Kidney (tissue), 14 donors: Measurements from ENCODE around the gene CRMP1. TPM values are rescaled to one million over a fixed set of nuclear protein-coding genes. Genes with fewer than 3 reads are reported as not detected.

ENCODE experiments used
- DNase-seq, 5 donors: peaks; one replicate each; pipeline ENCODE4 v3.0.0-alpha.2; 2013 to 2020
- FAIRE-seq: peaks from 2 replicates; lab custom pipeline; 2012; peaks lifted over from hg19 to GRCh38; lab: Jason Lieb, UNC
- H3K27ac ChIP-seq, 2 donors: one replicate each; pipeline ENCODE4 v1.7.0; 2013; ENCODE audit warnings: low read depth in 2 of 2, low read length in 2 of 2, inconsistent platforms in 1 of 2
- H3K27me3 ChIP-seq: one replicate; pipeline ENCODE4 v1.7.1; 2013; ENCODE audit warnings: low read length, inconsistent platforms; ENCODE audit not compliant: control insufficient read depth, insufficient read depth
- H3K36me3 ChIP-seq, 3 donors: one replicate each; pipeline versions ENCODE4 v1.7.0 to v1.7.1; 2013; ENCODE audit warnings: low read length in 3 of 3, control low read depth in 1 of 3, inconsistent platforms in 1 of 3; ENCODE audit not compliant: insufficient read depth in 3 of 3, control insufficient read depth in 2 of 3
- H3K4me1 ChIP-seq, 3 donors: one replicate each; pipeline versions ENCODE4 v1.7.0 to v1.7.1; 2013; ENCODE audit warnings: low read length in 3 of 3, inconsistent platforms in 1 of 3, low read depth in 1 of 3; ENCODE audit not compliant: control insufficient read depth in 2 of 3, insufficient read depth in 2 of 3
- H3K4me3 ChIP-seq, 3 donors: one replicate each; pipeline versions ENCODE4 v1.7.0 to v1.8.1; 2013; ENCODE audit warnings: low read length in 3 of 3, control low read depth in 1 of 3, inconsistent platforms in 1 of 3
- H3K9ac ChIP-seq, 3 donors: one replicate each; pipeline versions ENCODE4 v1.7.0 to v1.7.1; 2013; ENCODE audit warnings: low read length in 3 of 3, control low read depth in 1 of 3, inconsistent platforms in 1 of 3
- H3K9me3 ChIP-seq, 3 donors: one replicate each; pipeline versions ENCODE4 v1.7.0 to v1.7.1; 2013; ENCODE audit warnings: low read length in 3 of 3, control low read depth in 1 of 3, inconsistent platforms in 1 of 3; ENCODE audit not compliant: control insufficient read depth in 2 of 3, insufficient read depth in 1 of 3
- CTCF ChIP-seq: IDR thresholded peaks from 3 replicates; pipeline ENCODE4 v1.5.1; 2012; ENCODE audit warnings: mild to moderate bottlenecking, moderate library complexity, borderline replicate concordance; ENCODE audit not compliant: insufficient read depth; ENCODE audit errors: extremely low read depth
- intact Hi-C: fragments of 100-400 bp; cut with DNase I; formaldehyde crosslinking; loops from one replicate; pipeline ENCODE4 v1.11.1; 2022
- polyA plus RNA-seq: library from polyadenylated mRNA; stranded (reverse); fragments of 350-450 nt; fragmentation: Illumina TruSeq; extraction: RNeasy Lipid Tissue Mini Kit (QIAGEN cat#74804); gene quantifications from one replicate; pipeline ENCODE4 v1.2.3, GENCODE V29; 2014; ENCODE audit warnings: low read depth, low replicate concordance; ENCODE audit not compliant: insufficient read depth
- total RNA-seq: library from RNA; stranded (reverse); fragmentation: NEBNext Ultra II Directional; extraction: Animal tissue kit (Norgen Biotek cat#: 25700); gene quantifications from one replicate; pipeline ENCODE4 v1.2.1, GENCODE V29; 2021
- donor health status: control.
- donor health status: control.
- donor health status: control.
- donor health status: control.
- donor health status: control.
- donor health status: DM: yes; HTN: yes; CAD: no.
- donor health status: Normal renal cell carcinoma (clear cell type).

The CRMP1 gene
- total and polyA plus RNA-seq, 2 donors from 2014 or later = 0.26 to 0.66 TPM

DNA sequence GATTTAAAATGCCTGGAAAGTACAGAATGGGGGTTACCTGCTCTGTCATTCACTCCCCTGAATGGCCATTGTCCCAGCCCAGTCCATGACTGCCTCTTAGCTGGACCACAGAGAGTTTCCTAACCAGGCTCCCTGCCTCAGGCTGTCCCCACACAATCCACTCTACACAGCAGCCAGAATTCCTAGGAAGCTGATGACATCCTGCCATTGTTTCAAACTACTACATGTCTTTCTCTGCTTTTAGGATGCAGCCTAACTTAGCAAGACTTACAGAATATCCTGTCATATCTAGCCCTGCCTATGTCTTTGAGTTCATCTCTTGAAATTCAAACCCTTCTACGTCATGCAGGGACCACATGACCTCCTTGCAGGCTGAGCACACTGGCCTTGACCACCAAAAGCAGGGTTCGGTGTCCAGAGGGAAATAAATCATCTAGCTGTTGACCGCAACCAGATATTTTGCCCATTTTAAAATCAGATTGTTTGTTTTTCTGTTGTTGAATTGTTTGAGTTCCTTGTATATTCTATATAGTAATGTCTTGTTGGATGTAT lies 16.1 kb upstream of the CRMP1 start:
- DNase-seq (no peak), FAIRE-seq (no peak)
- Histone ChIP-seq H3K9me3 (peaks cover 0 to 17% (median 9%) of the 10 kb centered on the region in 3 donors), H3K27ac (no peak overlapping the region), H3K4me3 (no peak overlapping the region), H3K4me1 (no peaks in the 10 kb centered on the region), H3K9ac (no peak overlapping the region), H3K36me3 (no peaks in the 10 kb centered on the region), H3K27me3 (no peaks in the 10 kb centered on the region)
- no peak for TF ChIP-seq CTCF
- intact Hi-C loops = no loop called here

DNA sequence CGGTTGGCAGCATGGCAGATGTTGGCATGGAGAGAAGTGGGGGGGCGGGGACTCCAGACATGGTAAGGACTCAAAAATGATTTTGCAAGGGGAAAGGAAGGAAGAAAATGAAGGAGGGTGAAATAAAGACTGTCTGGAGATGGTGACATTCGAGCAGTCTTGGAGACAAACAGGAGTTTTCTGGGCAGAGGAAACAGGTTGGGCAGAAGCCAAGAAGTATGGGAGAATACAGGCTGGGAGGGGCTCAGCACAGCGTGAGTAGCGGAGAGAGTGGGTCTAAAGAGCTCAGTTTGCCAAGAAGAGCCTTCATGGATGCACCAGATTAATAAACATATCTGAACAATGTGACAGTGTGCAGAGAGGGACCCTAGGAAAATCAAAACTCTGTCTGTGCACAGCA lies 13.3 kb upstream of the CRMP1 start:
- no peak for TF ChIP-seq CTCF
- H3K4me1 ChIP-seq = no peaks in the 10 kb centered on the region
- H3K9me3 ChIP-seq = peaks cover 0 to 17% (median 11%) of the 10 kb centered on the region in 3 donors
- DNase-seq (no peak), FAIRE-seq (no peak)
- no peak overlapping the region for H3K4me3 ChIP-seq
- H3K27ac ChIP-seq = no peak overlapping the region
- no peaks in the 10 kb centered on the region for H3K27me3 ChIP-seq
- no peaks in the 10 kb centered on the region for H3K36me3 ChIP-seq
- no peak overlapping the region for H3K9ac ChIP-seq
- intact Hi-C loops = no loop called here

DNA sequence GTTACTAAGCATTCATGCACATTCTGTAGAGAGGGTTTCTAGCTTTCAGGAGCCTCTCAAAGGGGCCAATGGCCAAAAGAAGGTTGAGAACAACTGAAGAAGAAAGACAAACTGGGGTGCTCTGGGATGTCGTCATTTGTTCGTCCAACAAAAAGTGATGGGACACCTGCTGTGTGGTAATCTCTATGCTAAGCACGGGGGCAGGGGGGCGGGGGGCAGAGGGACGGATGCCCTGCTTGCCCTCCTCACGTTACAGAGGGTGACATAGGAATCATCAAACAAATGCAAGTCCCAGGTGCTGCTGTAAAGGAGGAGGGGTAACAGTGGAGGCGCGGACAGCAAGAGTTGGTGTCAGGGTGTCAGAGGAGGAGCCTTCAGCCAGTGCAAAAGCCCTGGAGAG lies 12.8 kb upstream of the CRMP1 start:
- H3K36me3 ChIP-seq = no peaks in the 10 kb centered on the region
- no peak for FAIRE-seq
- no peak for TF ChIP-seq CTCF

DNA sequence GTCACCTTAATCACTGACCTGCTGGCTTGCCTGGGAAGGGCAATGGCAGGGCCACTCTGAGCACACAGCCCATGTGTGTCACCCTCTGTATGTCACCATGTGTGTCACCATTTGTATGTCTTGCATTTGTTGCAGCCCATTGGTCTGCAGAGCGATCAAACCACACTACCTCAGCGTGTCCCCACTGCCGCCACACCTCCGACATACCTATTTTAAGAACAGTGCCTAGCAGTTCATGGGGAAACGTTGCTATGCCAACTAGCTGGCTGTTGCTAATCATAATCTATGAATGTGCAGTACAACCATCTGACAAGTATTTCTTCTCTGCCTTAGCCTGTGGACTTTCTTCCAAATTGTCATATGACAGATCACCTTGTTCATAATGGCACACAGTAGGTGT lies 8.0 kb upstream of the CRMP1 start:
- intact Hi-C loops = no loop called here
- no peak for TF ChIP-seq CTCF
- Histone ChIP-seq H3K27ac (no peak overlapping the region), H3K9me3 (peaks cover 0 to 2% (median 0%) of the 10 kb centered on the region in 3 donors), H3K4me1 (no peaks in the 10 kb centered on the region), H3K9ac (no peak overlapping the region), H3K4me3 (no peak overlapping the region), H3K36me3 (no peaks in the 10 kb centered on the region), H3K27me3 (no peaks in the 10 kb centered on the region)
- no peak for DNase-seq
- FAIRE-seq = no peak

More for the DNA sequence above, 12.8 kb upstream of the CRMP1 start:
- no peak overlapping the region for H3K4me3 ChIP-seq
- H3K9ac ChIP-seq = no peak overlapping the region
- intact Hi-C loops = no loop called here
- peaks cover 0 to 17% (median 11%) of the 10 kb centered on the region in 3 donors for H3K9me3 ChIP-seq
- no peak overlapping the region for H3K27ac ChIP-seq
- DNase-seq = no peak
- H3K4me1 ChIP-seq = no peaks in the 10 kb centered on the region
- no peaks in the 10 kb centered on the region for H3K27me3 ChIP-seq
